8988T (cell line): ENCODE data around the gene MDK.

ENCODE experiments used
- DNase-seq: peaks from one replicate; pipeline ENCODE4 v3.0.0; 2011

MDK gene

GRCh38 chr11:46381048-46381818, at the start of gene MDK:
Gene MDK (plus strand): TSS chr11:46381669. CDS start chr11:46382058, 389 bp downstream.
- no peak for DNase-seq

- no peak for DNase-seq
Measured at GRCh38 chr11:46332093-46332567, 49.3 kb upstream of the MDK start.

- DNase-seq, result no peak
Measured at GRCh38 chr11:46332568-46333393, 48.7 kb upstream of the MDK start.

- no peak for DNase-seq
Measured at GRCh38 chr11:46333394-46333947, 48.0 kb upstream of the MDK start.

GRCh38 chr11:46334211-46334610, 47.3 kb upstream of the MDK start:
- DNase-seq, result no peak

- DNase-seq, result no peak
Measured at GRCh38 chr11:46335271-46335670, 46.2 kb upstream of the MDK start.

GRCh38 chr11:46335890-46336562, 45.4 kb upstream of the MDK start:
- no peak for DNase-seq

GRCh38 chr11:46336563-46337180, 44.8 kb upstream of the MDK start:
- DNase-seq, result no peak

GRCh38 chr11:46337626-46338345, 43.7 kb upstream of the MDK start:
- DNase-seq, result no peak

- no peak for DNase-seq
Measured at GRCh38 chr11:46338636-46338987, 42.9 kb upstream of the MDK start.

- no peak for DNase-seq
Measured at GRCh38 chr11:46338988-46339666, 42.3 kb upstream of the MDK start.

GRCh38 chr11:46339816-46340215, 41.7 kb upstream of the MDK start:
- no peak for DNase-seq

- no peak for DNase-seq
Measured at GRCh38 chr11:46341454-46341853, 40.0 kb upstream of the MDK start.

GRCh38 chr11:46342239-46342638, 39.2 kb upstream of the MDK start:
- no peak for DNase-seq

- no peak for DNase-seq
Measured at GRCh38 chr11:46343520-46343919, 37.9 kb upstream of the MDK start.

GRCh38 chr11:46345131-46345597, 36.3 kb upstream of the MDK start:
- no peak for DNase-seq

- DNase-seq, result no peak
Measured at GRCh38 chr11:46345881-46346484, 35.5 kb upstream of the MDK start.

GRCh38 chr11:46346886-46347636, 34.4 kb upstream of the MDK start, which contains the start of gene DGKZ:
Gene DGKZ (plus strand): TSS chr11:46347463. CDS start chr11:46347660, 197 bp downstream.
- DNase-seq, result peak; percentile 97

- DNase-seq, result no peak
Measured at GRCh38 chr11:46347637-46348311, 33.7 kb upstream of the MDK start.
